Pancreas (tissue), 10 donors: Measurements from ENCODE around the gene TMEM184A. TPM values are rescaled to one million over a fixed set of nuclear protein-coding genes. Genes with fewer than 3 reads are reported as not detected.
A peak's percentile ranks its signal among the peaks of the same experiment; 100 is the strongest.

ENCODE experiments used
- ATAC-seq, 4 donors: fragments of 200-7000 bp; cut with Tn5 transposase; one replicate each; pipeline versions ENCODE4 v1.8.0 to v1.9.1; 2020; ENCODE audit warnings: mild to moderate bottlenecking in 4 of 4, moderate library complexity in 4 of 4
- DNase-seq, 6 donors: peaks; one replicate each; pipeline ENCODE4 v3.0.0-alpha.2; 2020
- FAIRE-seq: peaks from 2 replicates; lab custom pipeline; 2012; peaks lifted over from hg19 to GRCh38; lab: Jason Lieb, UNC
- H3K27ac ChIP-seq, 4 donors: fragments of 200-600 bp; sonication (generic); 1 replicate in 3 of 4; 2 replicates in 1 of 4; pipeline versions ENCODE4 v1.5.0 to v1.8.0; 2020
- H3K27me3 ChIP-seq, 4 donors: fragments of 200-600 bp; one replicate each; pipeline ENCODE4 v1.8.0; 2021
- H3K36me3 ChIP-seq, 3 donors: fragments of 200-600 bp; sonication (generic) in 1 of 3; one replicate each; pipeline versions ENCODE4 v1.5.0 to v1.8.0; 2020 to 2021
- H3K4me1 ChIP-seq, 3 donors: fragments of 200-600 bp; one replicate each; pipeline ENCODE4 v1.8.0; 2021
- H3K4me3 ChIP-seq, 4 donors: fragments of 200-600 bp; sonication (generic) in 2 of 4; one replicate each; pipeline versions ENCODE4 v1.5.0 to v1.8.0; 2020 to 2021
- H3K9me3 ChIP-seq, 4 donors: fragments of 200-600 bp; one replicate each; pipeline ENCODE4 v1.8.0; 2021
- CTCF ChIP-seq, 4 donors: fragments of 200-600 bp; sonication (generic) in 3 of 4; IDR thresholded peaks; one replicate each; pipeline versions ENCODE4 v1.5.0 to v1.8.0; 2021; ENCODE audit warnings: antibody characterized with exemption in 4 of 4
- WGBS, 2 donors: extraction: QIAGEN DNeasy Blood & Tissue Kit; methylation state at CpG; one replicate each; pipeline ENCODE4 v1.1.7; 2013; 5-methylcytosine and 5-hydroxymethylcytosine counted together
- intact Hi-C, 3 donors: fragments of 100-400 bp; cut with DNase I; formaldehyde crosslinking; loops; one replicate each; pipeline versions ENCODE4 v1.11.1 to v1.14.2; 2022
- polyA plus RNA-seq, 2 donors: library from polyadenylated mRNA; stranded (reverse); fragments of 200-250 nt; gene quantifications; one replicate each; pipeline ENCODE4 v1.2.3, GENCODE V29; 2013
- total RNA-seq, 6 donors: library from RNA; stranded (reverse); fragmentation: NEBNext Ultra II Directional in 4 of 6; extraction: Animal tissue kit (Norgen Biotek cat#: 25700) in 4 of 6; gene quantifications; one replicate each; pipeline versions ENCODE4 v1.2.1 to v1.2.4, GENCODE V29; 2021 to 2023
- donor health status: healthy with polysubstance abuse.
- donor health status: DM: no; HTN: no; CAD: no; lungs with moderate emphysema.
- donor health status: DM: no; HTN: no; CAD: no.
- donor health status: control.
- donor health status: control.
- donor health status: Bipolar disorder and iron deficiency.
- donor health status: DM: yes; HTN: yes; CAD: no.
- donor health status: DM: no; HTN: no; CAD: no.
- donor health status: DM: no; HTN: no; CAD: no.
- donor health status: DM: yes; HTN: yes; CAD: no.

TMEM184A gene
- total and polyA plus RNA-seq, 8 donors = 15.2 to 58.9 (median 25.4) TPM

GRCh38 chr7:1497293-1497927, 58.6 kb downstream of the TMEM184A start:
- H3K4me1 ChIP-seq = no peaks in the 10 kb centered on the region
- no peaks in the 10 kb centered on the region for H3K9me3 ChIP-seq
- DNase-seq = peak in 1 of 6 donors; percentile 40
- ATAC-seq = no peak
- 93 to 94% methylated on average over 37 of the region's 37 CpGs for WGBS, 2 donors
- intact Hi-C loops = no loop called here
- no peak for TF ChIP-seq CTCF (IDR thresholded peaks at IDR 0.05)
- H3K4me3 ChIP-seq = no peak overlapping the region
- FAIRE-seq = no peak
- H3K27me3 ChIP-seq = no peaks in the 10 kb centered on the region
- no peak overlapping the region for H3K27ac ChIP-seq
- peaks cover 0 to 50% (median 19%) of the 10 kb centered on the region in 3 donors for H3K36me3 ChIP-seq

- WGBS, 2 donors = 93 to 95% methylated on average over 33 of the region's 33 CpGs
These were observed 59.3 kb downstream of the TMEM184A start for GRCh38 chr7:1496531-1497292.

GRCh38 chr7:1495564-1496242, 60.3 kb downstream of the TMEM184A start:
- no peak for ATAC-seq
- Histone ChIP-seq H3K36me3 (peaks cover 0 to 56% (median 19%) of the 10 kb centered on the region in 3 donors), H3K27me3 (no peaks in the 10 kb centered on the region), H3K9me3 (no peaks in the 10 kb centered on the region), H3K4me1 (no peaks in the 10 kb centered on the region), H3K4me3 (no peak overlapping the region), H3K27ac (no peak overlapping the region)
- intact Hi-C loops = no loop called here
- WGBS, 2 donors = 92 to 93% methylated on average over 34 of the region's 34 CpGs
- no peak for FAIRE-seq
- peak in 1 of 6 donors; percentile 68 for DNase-seq
- no peak for TF ChIP-seq CTCF (IDR thresholded peaks at IDR 0.05)

More at GRCh38 chr7:1496531-1497292, 59.3 kb downstream of the TMEM184A start:
- Histone ChIP-seq H3K36me3 (peaks cover 0 to 55% (median 19%) of the 10 kb centered on the region in 3 donors), H3K27me3 (no peaks in the 10 kb centered on the region), H3K4me3 (no peak overlapping the region), H3K4me1 (no peaks in the 10 kb centered on the region), H3K27ac (no peak overlapping the region), H3K9me3 (no peaks in the 10 kb centered on the region)
- TF ChIP-seq CTCF (IDR thresholded peaks at IDR 0.05) = no peak
- intact Hi-C loops = no loop called here
- no peak for ATAC-seq
- peak in 1 of 6 donors; percentile 65 for DNase-seq
- no peak for FAIRE-seq

- Histone ChIP-seq H3K4me3 (no peak overlapping the region), H3K9me3 (no peaks in the 10 kb centered on the region), H3K4me1 (no peaks in the 10 kb centered on the region), H3K27me3 (no peaks in the 10 kb centered on the region), H3K27ac (no peak overlapping the region), H3K36me3 (peaks cover 0 to 50% (median 19%) of the 10 kb centered on the region in 3 donors)
- peak in 1 of 6 donors; percentile 66 for DNase-seq
- no peak for ATAC-seq
- 93 to 95% methylated on average over 27 of the region's 27 CpGs for WGBS, 2 donors
- intact Hi-C loops = no loop called here
- no peak for FAIRE-seq
- no peak for TF ChIP-seq CTCF (IDR thresholded peaks at IDR 0.05)
These were observed 61.0 kb downstream of the TMEM184A start for GRCh38 chr7:1494866-1495563.
